MM.1S (cell line): Measurements from ENCODE around the gene POLR3A.

Experiments
- DNase-seq: peaks from one replicate; pipeline ENCODE4 v3.0.0-alpha.2; 2015
- H2AFZ ChIP-seq: fragments of 300-600 bp; sonication (generic); 2 replicates; pipeline ENCODE4 v1.6.0; 2016; ENCODE audit warnings: antibody characterized with exemption, low read length
- H3F3A ChIP-seq: fragments of 300-600 bp; sonication (generic); 2 replicates; pipeline ENCODE4 v1.6.1; 2016; ENCODE audit warnings: mild to moderate bottlenecking, antibody characterized with exemption, low read length, moderate library complexity, mixed read lengths; ENCODE audit not compliant: insufficient read depth
- H3K27ac ChIP-seq: fragments of 300-600 bp; sonication (generic); 2 replicates; pipeline ENCODE4 v1.5.1; 2016; ENCODE audit warnings: mild to moderate bottlenecking, low read length
- H3K27me3 ChIP-seq: fragments of 300-600 bp; sonication (generic); replicated peaks from 2 replicates; pipeline ENCODE4 v1.6.0; 2016; ENCODE audit warnings: low read length; ENCODE audit not compliant: insufficient read depth
- H3K36me3 ChIP-seq: fragments of 300-600 bp; sonication (generic); replicated peaks from 2 replicates; pipeline ENCODE4 v1.6.1; 2016; ENCODE audit warnings: mild to moderate bottlenecking, low read length, mixed read lengths; ENCODE audit not compliant: insufficient read depth
- H3K4me1 ChIP-seq: fragments of 300-600 bp; sonication (generic); 2 replicates; pipeline ENCODE4 v1.6.1; 2016; ENCODE audit warnings: low read length, mixed read lengths
- H3K4me2 ChIP-seq: fragments of 300-600 bp; sonication (generic); 2 replicates; pipeline ENCODE4 v1.6.0; 2016; ENCODE audit warnings: low read depth, low read length
- H3K4me3 ChIP-seq: fragments of 300-600 bp; sonication (generic); 2 replicates; pipeline ENCODE4 v1.5.1; 2016; ENCODE audit warnings: low read length, mixed read lengths
- H3K79me2 ChIP-seq: fragments of 300-600 bp; sonication (generic); 2 replicates; pipeline ENCODE4 v1.6.1; 2016; ENCODE audit warnings: mixed run types, low read length, mixed read lengths
- H3K9ac ChIP-seq: fragments of 300-600 bp; sonication (generic); 2 replicates; pipeline ENCODE4 v1.6.1; 2016; ENCODE audit warnings: low read length, mixed read lengths
- H3K9me2 ChIP-seq: fragments of 300-600 bp; sonication (generic); replicated peaks from 2 replicates; pipeline ENCODE4 v1.6.1; 2016; ENCODE audit warnings: mild to moderate bottlenecking, low read length, mixed read lengths; ENCODE audit not compliant: insufficient read depth
- H3K9me3 ChIP-seq: fragments of 300-600 bp; sonication (generic); replicated peaks from 2 replicates; pipeline ENCODE4 v1.6.1; 2016; ENCODE audit warnings: mild to moderate bottlenecking, low read length, mixed read lengths; ENCODE audit not compliant: insufficient read depth
- H4K20me1 ChIP-seq: fragments of 300-600 bp; sonication (generic); 2 replicates; pipeline ENCODE4 v1.6.1; 2016; ENCODE audit warnings: mild to moderate bottlenecking, low read length, moderate library complexity, mixed read lengths; ENCODE audit not compliant: insufficient read depth
- EZH2 ChIP-seq: fragments of 300-600 bp; sonication (generic); optimal IDR thresholded peaks from 2 replicates; pipeline ENCODE3; 2017; ENCODE audit warnings: low read depth, mild to moderate bottlenecking, antibody characterized with exemption, low read length, mixed read lengths
- EZH2phosphoT487 ChIP-seq: fragments of 300-600 bp; sonication (generic); IDR thresholded peaks from 2 replicates; pipeline ENCODE4 v1.6.1; 2018; ENCODE audit warnings: antibody characterized with exemption, low read length
- TF ChIP-seq, protein P1 (sequence below): fragments of 300-600 bp; sonication (generic); IDR thresholded peaks from 2 replicates; pipeline ENCODE4 v1.5.1; 2016; ENCODE audit warnings: antibody characterized with exemption, low read length, mixed read lengths

The POLR3A gene

GRCh38 chr10:78017856-78018255 is 11.5 kb downstream of the POLR3A start:
- Histone ChIP-seq H4K20me1 (no peaks in the 10 kb centered on the region), H3K9ac (no peak overlapping the region), H2AFZ (no peak overlapping the region), H3K9me2 (no peaks in the 10 kb centered on the region), H3K36me3 (peaks cover 12% of the 10 kb centered on the region; the same call in 1 of the 2 replicates), H3K9me3 (no peaks in the 10 kb centered on the region), H3K27ac (no peak overlapping the region), H3F3A (no peaks in the 10 kb centered on the region), H3K4me3 (no peak overlapping the region), H3K4me1 (no peaks in the 10 kb centered on the region), H3K27me3 (no peaks in the 10 kb centered on the region), H3K79me2 (no peaks in the 10 kb centered on the region), H3K4me2 (no peak overlapping the region)
- DNase-seq = no peak
- TF ChIP-seq EZH2phosphoT487 (no peak), EZH2 (no peak)
- TF ChIP-seq, protein P1, sequence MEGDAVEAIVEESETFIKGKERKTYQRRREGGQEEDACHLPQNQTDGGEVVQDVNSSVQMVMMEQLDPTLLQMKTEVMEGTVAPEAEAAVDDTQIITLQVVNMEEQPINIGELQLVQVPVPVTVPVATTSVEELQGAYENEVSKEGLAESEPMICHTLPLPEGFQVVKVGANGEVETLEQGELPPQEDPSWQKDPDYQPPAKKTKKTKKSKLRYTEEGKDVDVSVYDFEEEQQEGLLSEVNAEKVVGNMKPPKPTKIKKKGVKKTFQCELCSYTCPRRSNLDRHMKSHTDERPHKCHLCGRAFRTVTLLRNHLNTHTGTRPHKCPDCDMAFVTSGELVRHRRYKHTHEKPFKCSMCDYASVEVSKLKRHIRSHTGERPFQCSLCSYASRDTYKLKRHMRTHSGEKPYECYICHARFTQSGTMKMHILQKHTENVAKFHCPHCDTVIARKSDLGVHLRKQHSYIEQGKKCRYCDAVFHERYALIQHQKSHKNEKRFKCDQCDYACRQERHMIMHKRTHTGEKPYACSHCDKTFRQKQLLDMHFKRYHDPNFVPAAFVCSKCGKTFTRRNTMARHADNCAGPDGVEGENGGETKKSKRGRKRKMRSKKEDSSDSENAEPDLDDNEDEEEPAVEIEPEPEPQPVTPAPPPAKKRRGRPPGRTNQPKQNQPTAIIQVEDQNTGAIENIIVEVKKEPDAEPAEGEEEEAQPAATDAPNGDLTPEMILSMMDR = no peak

- no peak overlapping the region for H2AFZ ChIP-seq
- no peaks in the 10 kb centered on the region for H3K79me2 ChIP-seq
- TF ChIP-seq EZH2phosphoT487 (no peak), EZH2 (no peak)
- TF ChIP-seq, protein P1 = no peak
- no peaks in the 10 kb centered on the region for H3K27me3 ChIP-seq
- DNase-seq = no peak
- no peaks in the 10 kb centered on the region for H3K4me1 ChIP-seq
- H4K20me1 ChIP-seq = no peaks in the 10 kb centered on the region
- no peak overlapping the region for H3K9ac ChIP-seq
- no peaks in the 10 kb centered on the region for H3K9me3 ChIP-seq
- H3K36me3 ChIP-seq = peaks cover 6% of the 10 kb centered on the region; the same call in 1 of the 2 replicates
- H3K4me3 ChIP-seq = no peak overlapping the region
- H3K4me2 ChIP-seq = no peak overlapping the region
- H3F3A ChIP-seq = no peaks in the 10 kb centered on the region
- no peak overlapping the region for H3K27ac ChIP-seq
- no peaks in the 10 kb centered on the region for H3K9me2 ChIP-seq
Measured at GRCh38 chr10:78015546-78015945, 13.8 kb downstream of the POLR3A start.

DNA sequence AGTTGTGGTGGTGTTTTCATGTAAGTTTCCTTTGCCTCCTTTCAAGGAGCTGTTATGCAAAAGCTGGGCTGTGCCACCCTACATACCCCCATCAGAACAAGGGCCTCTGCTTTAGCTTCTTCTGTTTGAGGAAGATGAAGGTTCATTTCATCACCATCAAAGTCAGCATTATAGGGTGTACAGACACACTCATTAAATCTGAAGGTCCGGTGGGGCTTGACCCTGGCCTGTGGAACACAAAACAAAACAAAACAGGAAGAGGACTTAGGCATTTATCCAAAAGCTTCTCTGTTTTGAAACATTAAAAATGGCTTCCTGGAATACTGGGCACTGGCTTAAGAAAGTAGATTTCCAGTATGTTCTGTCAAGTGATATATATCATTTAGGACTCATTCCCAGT is 15.8 kb downstream of the POLR3A start:
- Histone ChIP-seq H3F3A (no peaks in the 10 kb centered on the region), H3K27me3 (no peaks in the 10 kb centered on the region), H3K9me2 (no peaks in the 10 kb centered on the region), H3K4me1 (no peaks in the 10 kb centered on the region), H4K20me1 (no peaks in the 10 kb centered on the region), H2AFZ (no peak overlapping the region), H3K79me2 (no peaks in the 10 kb centered on the region), H3K4me3 (no peak overlapping the region), H3K9me3 (no peaks in the 10 kb centered on the region), H3K9ac (no peak overlapping the region), H3K4me2 (no peak overlapping the region), H3K27ac (no peak overlapping the region), H3K36me3 (peaks cover 2% of the 10 kb centered on the region; the same call in 1 of the 2 replicates)
- TF ChIP-seq EZH2phosphoT487 = no peak
- TF ChIP-seq, protein P1 = no peak
- DNase-seq = no peak

DNA sequence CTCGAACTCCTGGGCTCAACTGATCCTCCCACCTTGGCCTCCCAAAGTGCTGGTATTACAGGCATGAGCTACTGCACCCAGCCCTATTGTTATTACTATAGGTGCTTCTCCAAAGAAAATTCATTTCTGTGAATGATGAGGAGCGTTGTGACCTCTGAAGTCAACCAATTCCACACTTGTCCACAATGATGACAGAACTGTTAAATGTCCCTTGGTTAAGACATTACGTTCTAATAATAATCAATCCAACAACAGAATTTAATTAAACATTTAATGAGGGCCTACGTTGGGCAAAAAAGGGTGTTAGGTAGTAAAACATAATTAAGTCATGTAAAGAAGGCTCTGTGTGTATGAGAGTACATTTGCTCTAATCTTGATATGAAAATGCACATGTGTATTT is 18.2 kb downstream of the POLR3A start:
- no peaks in the 10 kb centered on the region for H4K20me1 ChIP-seq
- no peaks in the 10 kb centered on the region for H3K4me1 ChIP-seq
- no peaks in the 10 kb centered on the region for H3F3A ChIP-seq
- H3K79me2 ChIP-seq = no peaks in the 10 kb centered on the region
- H3K9ac ChIP-seq = no peak overlapping the region
- no peaks in the 10 kb centered on the region; the same call in 1 of the 2 replicates for H3K36me3 ChIP-seq
- no peak for TF ChIP-seq EZH2phosphoT487
- no peaks in the 10 kb centered on the region for H3K27me3 ChIP-seq
- no peak overlapping the region for H3K4me2 ChIP-seq
- no peaks in the 10 kb centered on the region for H3K9me2 ChIP-seq
- no peak for DNase-seq
- H3K4me3 ChIP-seq = no peak overlapping the region
- no peaks in the 10 kb centered on the region for H3K9me3 ChIP-seq
- no peak overlapping the region for H3K27ac ChIP-seq
- no peak overlapping the region for H2AFZ ChIP-seq
